HG03460 (cell line): ENCODE data around the gene TPD52L2.
"Not testable (repeated sequence)": the region's sequence is repeated elsewhere in the genome, so short reads cannot be mapped to it uniquely, and the experiment has no call there.

Experiments
- ATAC-seq: cut with Tn5 transposase; IDR thresholded peaks from one replicate; pipeline ENCODE4 v1.9.1; 2021; ENCODE audit not compliant: unreplicated experiment

The TPD52L2 gene

DNA sequence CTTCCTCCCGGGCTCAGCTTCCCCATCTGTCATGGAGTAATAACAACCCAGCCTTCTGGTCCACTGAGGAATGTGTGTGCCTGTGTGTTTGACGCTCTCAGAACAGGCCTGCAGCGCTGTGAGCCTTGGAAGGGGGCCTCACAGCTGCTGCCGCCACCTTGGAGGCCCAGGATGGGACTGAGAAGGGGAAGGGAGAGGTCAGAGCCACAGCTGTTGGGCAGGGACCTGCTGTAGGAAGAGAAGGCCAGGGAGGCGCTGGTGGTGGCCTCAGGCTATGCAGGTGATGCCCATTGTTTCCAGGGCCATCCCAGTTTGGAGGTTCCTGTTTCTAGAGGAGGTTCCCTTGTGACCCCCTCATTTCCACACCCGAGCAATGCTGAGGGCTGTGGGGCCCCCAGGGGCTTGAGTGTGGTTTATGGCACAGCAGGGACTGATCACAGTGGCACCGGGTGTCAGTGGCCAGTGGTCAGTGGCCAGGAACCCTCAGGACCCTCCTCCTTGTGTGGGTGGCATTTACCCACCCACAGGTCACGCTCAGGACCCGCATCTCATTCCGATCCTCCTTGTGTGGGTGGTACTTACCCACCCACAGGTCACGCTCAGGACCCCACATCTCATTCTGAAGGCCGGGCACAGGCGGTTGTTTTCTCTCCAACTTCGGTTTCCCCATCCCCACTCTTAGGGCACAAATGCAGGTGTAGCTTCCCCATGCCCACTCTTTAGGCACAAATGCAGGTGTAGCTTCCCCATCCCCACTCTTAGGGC lies 14.0 kb downstream of the TPD52L2 start:
- no peak for ATAC-seq

- not testable (repeated sequence) for ATAC-seq
Measured at GRCh38 chr20:63880901-63881300, 15.8 kb downstream of the TPD52L2 start.

DNA sequence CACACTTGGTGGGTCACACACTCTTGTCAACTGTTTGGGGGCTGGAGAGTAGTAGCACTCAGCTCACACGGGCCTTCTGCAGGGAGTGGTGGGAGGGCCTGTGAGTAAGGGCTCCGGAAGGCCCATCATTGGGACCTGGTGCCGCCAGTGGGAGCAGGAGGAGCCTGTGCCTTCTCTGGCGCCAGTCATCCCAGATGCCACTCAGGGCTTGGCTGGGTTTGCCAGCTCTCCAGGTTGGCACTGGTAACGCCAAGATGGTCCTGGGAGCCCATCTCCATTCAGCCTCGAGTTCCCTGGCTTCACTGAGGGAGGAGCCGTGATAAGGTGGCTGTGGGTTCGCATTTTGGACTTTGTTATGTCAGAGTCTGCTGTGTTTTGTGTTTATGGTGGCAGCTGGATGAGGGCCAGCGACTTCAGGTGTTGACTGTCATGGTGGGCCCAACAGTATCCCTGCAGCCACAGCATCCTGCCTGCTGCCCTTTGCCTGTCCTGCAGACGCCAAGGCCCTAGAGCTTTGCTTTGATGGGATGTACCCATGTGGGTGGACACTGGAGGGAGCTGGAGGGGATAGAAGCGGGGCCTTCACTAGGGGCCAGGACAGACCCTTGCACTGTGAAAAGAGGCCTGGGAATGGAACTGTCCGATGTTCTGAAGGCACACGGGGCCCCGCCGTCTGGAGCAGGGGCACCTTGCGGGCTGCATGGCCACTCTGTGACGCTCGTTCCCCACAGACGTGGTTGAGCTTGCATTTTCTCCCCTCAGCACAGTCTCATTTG lies 16.6 kb downstream of the TPD52L2 start:
- no peak for ATAC-seq

DNA sequence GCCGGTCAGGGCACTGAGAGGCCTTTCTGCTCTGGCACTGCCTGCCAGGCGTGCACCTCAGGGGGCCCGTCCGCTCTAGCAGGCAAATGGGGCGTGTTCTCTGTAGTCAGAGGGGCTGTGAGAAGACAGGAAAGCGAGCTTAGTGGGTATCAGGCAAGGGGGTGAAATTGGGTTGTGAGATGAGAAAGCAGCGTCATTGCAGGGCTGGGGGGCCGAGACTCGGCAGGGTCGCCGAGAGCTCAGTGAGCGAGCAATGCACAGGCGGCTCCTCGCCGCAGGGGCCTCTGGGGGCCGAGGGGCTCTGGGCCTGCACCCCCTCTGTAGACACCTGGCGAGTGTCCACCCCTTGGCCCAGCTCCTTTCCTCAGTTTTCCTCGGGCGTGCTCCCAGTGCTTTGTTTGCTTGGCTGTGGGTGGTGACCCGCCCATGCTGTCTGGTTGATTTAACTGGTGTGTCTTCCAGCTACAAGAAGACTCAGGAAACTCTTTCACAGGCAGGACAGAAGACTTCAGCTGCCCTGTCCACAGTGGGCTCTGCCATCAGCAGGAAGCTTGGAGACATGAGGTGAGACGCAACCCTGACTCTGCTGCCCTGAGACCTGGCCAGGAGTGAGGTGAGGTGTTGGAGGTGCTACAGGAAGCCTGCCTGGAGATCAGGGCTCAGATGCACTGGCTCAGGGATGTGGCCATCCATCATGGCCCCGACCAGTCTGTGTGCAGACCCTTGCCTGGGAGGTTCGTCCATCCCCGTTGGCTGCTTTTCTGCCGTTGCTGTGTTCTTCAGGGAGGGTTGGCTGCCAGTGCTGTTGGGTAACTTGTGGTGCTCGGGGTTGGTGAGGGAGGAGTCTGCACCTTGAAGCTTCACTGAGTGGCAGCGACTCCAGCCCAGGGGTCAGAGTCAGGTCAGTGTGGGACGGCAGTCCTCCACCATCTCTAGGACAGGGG lies 17.5 kb downstream of the TPD52L2 start:
- ATAC-seq: no peak

- ATAC-seq: no peak
Measured at GRCh38 chr20:63883201-63883593, 18.1 kb downstream of the TPD52L2 start.

DNA sequence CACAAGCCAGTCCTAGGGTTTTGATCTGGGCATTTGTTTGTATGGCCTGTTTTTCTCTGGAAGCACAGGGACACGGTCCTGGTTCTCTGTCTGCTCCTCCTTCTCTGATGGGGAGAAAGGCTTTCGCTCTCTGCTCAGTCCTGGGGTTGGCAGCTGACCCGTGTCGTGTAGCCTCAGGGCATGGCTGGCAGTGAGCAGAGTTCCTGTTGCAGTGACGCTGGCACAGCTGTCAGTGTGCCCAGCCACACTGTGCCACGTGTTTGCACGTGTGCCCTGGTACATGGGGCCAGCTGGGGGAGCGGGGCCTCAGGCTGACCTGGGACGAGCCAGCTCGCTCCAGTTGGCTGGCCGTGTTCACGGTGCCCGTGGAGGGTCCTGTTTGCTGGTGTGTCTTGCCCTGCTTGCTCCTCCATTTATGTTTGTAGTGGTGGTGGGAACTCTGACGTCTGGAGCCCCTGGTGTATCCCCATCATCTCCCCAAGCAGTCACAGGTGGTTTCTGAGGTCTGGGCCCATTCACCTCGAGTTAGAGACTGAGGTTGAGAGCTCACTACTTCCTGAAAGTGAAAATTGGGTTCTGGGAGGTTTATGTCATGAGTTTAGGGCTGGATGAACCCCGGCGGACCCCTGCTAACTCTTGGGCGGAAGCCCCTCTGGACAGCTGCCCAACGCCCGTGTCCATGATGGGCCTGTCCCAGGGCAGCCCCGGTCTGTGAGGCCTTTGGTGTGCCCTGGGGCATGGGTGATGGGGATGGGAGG lies 19.6 kb downstream of the TPD52L2 start:
- no peak for ATAC-seq

GRCh38 chr20:63885264-63886053 lies 20.4 kb downstream of the TPD52L2 start:
- ATAC-seq: no peak

DNA sequence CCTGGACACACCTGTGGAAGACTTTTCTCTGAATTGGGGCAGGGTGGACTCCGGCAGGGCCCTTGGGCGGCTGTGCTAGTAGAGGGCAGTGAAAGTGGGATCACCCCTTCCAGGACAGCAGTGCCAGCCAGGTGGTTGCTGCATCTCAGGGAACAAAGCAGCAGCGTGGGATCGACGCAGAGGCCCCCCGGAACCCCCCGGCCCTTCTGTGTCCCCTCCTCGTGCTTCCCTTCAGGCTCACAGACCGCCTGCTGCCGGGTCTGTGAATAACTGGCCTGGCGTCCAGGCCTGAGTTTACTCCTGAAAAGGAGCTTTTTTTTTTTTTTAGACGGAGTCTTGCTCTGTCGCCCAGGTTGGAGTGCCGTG lies 21.0 kb downstream of the TPD52L2 start:
- no peak for ATAC-seq

DNA sequence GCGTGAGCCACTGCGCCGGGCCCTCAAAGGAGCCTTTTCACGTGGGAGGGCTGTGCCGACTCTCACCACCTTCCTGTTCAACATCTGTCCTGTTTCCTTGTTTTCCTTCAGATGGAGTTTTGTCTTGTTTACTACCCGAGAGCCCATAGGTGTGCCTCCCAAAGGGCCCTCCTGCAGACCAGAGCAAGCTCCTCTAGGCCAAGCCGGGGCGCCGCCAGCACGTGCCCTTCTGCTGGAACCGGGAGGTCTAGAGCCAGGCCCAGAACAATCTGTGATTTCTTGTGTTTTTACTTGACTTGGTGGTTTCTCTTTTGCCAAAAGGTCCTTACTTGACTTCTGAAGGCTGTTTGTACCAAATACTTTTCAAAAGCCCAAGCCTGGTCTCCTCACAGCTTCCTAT lies 21.9 kb downstream of the TPD52L2 start:
- ATAC-seq: no peak

- ATAC-seq: no peak
Measured at GRCh38 chr20:63889241-63890200, 24.5 kb downstream of the TPD52L2 start.

GRCh38 chr20:63890201-63890576 lies 25.1 kb downstream of the TPD52L2 start:
- no peak for ATAC-seq

DNA sequence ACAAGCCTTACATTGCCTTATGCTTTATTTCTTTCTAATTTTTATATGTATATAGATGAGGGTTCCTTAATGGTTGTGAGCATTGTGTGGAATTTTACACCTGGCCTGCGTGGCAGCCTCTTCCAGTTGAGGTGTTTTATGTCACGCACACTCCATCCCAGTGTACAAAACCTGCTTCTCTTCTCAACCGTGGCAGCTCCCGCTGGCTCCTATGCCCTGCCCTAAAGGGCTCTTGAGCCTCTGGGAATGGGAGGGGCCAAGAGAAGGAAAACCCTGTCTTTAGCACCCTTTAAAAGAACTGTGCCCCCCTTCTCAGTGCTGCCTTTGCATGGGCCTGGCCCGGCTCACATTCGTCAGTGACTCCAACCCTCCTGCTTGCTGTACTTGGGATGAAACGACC lies 25.5 kb downstream of the TPD52L2 start:
- no peak for ATAC-seq

- no peak for ATAC-seq
Measured at GRCh38 chr20:63891061-63892002, 26.3 kb downstream of the TPD52L2 start.

DNA sequence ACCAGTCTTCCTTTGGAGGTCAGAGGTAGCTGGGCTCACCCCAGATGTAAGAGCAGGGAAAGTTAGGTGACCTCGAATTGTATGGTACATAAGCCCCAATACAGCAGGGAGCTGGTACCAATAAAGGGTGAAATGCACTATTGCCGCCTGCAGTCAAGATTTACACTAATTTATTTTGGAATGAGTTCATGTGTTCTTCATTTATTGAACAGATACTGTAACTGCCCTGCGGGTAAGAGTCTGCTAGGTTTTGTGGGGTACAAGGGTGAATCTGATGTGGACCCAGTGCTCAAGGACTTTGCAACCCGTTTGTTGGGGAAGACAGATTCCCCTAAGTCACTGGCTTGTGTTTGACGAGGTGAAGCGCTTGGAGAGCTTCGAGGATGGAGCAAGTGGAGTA lies 27.3 kb downstream of the TPD52L2 start:
- ATAC-seq: no peak

- ATAC-seq: no peak
Measured at GRCh38 chr20:63893999-63894357, 28.9 kb downstream of the TPD52L2 start.

GRCh38 chr20:63894358-63895201 lies 29.5 kb downstream of the TPD52L2 start, which contains the start of gene DNAJC5:
DNAJC5 (plus strand) TSS chr20:63895126; CDS start chr20:63928346, 33,220 bp downstream.
- ATAC-seq: peak; percentile 79
